RWPE1 (cell line): ENCODE data around the gene CHST11.

Experiments used
- CTCF ChIA-PET: fragments of 350-600 bp; sonication (Branson Sonifier 250); formaldehyde crosslinking; extraction: SDS; loops from one replicate; lab custom pipeline; 2021; lab: Yijun Ruan, JAX
- POLR2A ChIA-PET: fragments of 400-600 bp; formaldehyde crosslinking; extraction: SDS; loops from one replicate; lab custom pipeline; 2020; ENCODE audit warnings: antibody characterized with exemption; ENCODE audit not compliant: low non-redundant PET; lab: Yijun Ruan, JAX
- DNase-seq: peaks from one replicate; pipeline ENCODE4 v3.0.0; 2012; ENCODE audit warnings: low spot score
- H3K27ac ChIP-seq: fragments of 450-650 bp; 2 replicates; pipeline ENCODE4 v1.5.1; 2017
- CTCF ChIP-seq: fragments of 450-650 bp; conservative IDR thresholded peaks from 2 replicates; pipeline ENCODE4 v1.5.1; 2017; ENCODE audit warnings: low read depth, mild to moderate bottlenecking

CHST11 gene

GRCh38 chr12:104493496-104493895 lies 36.7 kb downstream of the CHST11 start:
- CTCF ChIA-PET, result interaction anchor here (0.7 kb wide), 1 partner anchor 768 kb away, joined by 5 read pairs; no protein-coding TSS in a partner anchor
- no peak for TF ChIP-seq CTCF
- no peak overlapping the region for H3K27ac ChIP-seq
- no peak for DNase-seq
- POLR2A ChIA-PET, result no interaction called here

- no peak for DNase-seq
- no peak for TF ChIP-seq CTCF
- POLR2A ChIA-PET, result no interaction called here
- H3K27ac ChIP-seq, result no peak overlapping the region
- CTCF ChIA-PET, result interaction anchor here (0.6 kb wide), 1 partner anchor 159 kb away, joined by 3 read pairs; no protein-coding TSS in a partner anchor
These were observed 37.5 kb downstream of the CHST11 start for GRCh38 chr12:104494137-104494792.

- DNase-seq, result no peak
- H3K27ac ChIP-seq, result no peak overlapping the region
- POLR2A ChIA-PET, result no interaction called here
- no peak for TF ChIP-seq CTCF
- CTCF ChIA-PET, result interaction anchor here (0.6 kb wide), 1 partner anchor 158 kb away, joined by 3 read pairs; no protein-coding TSS in a partner anchor
These were observed 38.0 kb downstream of the CHST11 start for GRCh38 chr12:104494793-104495158.

GRCh38 chr12:104495786-104496185 lies 39.0 kb downstream of the CHST11 start:
- ChIA-PET CTCF (no interaction called here), POLR2A (no interaction called here)
- TF ChIP-seq CTCF, result no peak
- no peak overlapping the region for H3K27ac ChIP-seq
- no peak for DNase-seq

GRCh38 chr12:104496336-104496735 lies 39.6 kb downstream of the CHST11 start:
- CTCF ChIA-PET, result no interaction called here
- DNase-seq, result no peak
- no peak for TF ChIP-seq CTCF
- POLR2A ChIA-PET, result no interaction called here
- no peak overlapping the region for H3K27ac ChIP-seq

- CTCF ChIA-PET, result interaction anchor here (0.5 kb wide), 2 partner anchors 39 to 48 kb away, joined by 3 read pairs; no protein-coding TSS in a partner anchor
- POLR2A ChIA-PET, result no interaction called here
- no peak for TF ChIP-seq CTCF
- no peak for DNase-seq
- no peak overlapping the region for H3K27ac ChIP-seq
These were observed 41.6 kb downstream of the CHST11 start for GRCh38 chr12:104498211-104498801.
